RWPE1 (cell line): ENCODE measurements around the gene FAM110A.
"Not testable (repeated sequence)": the region's sequence is repeated elsewhere in the genome, so short reads cannot be mapped to it uniquely, and the experiment has no call there.

ENCODE experiments used
- CTCF ChIA-PET: fragments of 350-600 bp; sonication (Branson Sonifier 250); formaldehyde crosslinking; extraction: SDS; loops from one replicate; lab custom pipeline; 2021; lab: Yijun Ruan, JAX
- POLR2A ChIA-PET: fragments of 400-600 bp; formaldehyde crosslinking; extraction: SDS; loops from one replicate; lab custom pipeline; 2020; ENCODE audit warnings: antibody characterized with exemption; ENCODE audit not compliant: low non-redundant PET; lab: Yijun Ruan, JAX
- DNase-seq: peaks from one replicate; pipeline ENCODE4 v3.0.0; 2012; ENCODE audit warnings: low spot score
- H3K27ac ChIP-seq: fragments of 450-650 bp; 2 replicates; pipeline ENCODE4 v1.5.1; 2017
- CTCF ChIP-seq: fragments of 450-650 bp; conservative IDR thresholded peaks from 2 replicates; pipeline ENCODE4 v1.5.1; 2017; ENCODE audit warnings: low read depth, mild to moderate bottlenecking

Gene FAM110A

DNA sequence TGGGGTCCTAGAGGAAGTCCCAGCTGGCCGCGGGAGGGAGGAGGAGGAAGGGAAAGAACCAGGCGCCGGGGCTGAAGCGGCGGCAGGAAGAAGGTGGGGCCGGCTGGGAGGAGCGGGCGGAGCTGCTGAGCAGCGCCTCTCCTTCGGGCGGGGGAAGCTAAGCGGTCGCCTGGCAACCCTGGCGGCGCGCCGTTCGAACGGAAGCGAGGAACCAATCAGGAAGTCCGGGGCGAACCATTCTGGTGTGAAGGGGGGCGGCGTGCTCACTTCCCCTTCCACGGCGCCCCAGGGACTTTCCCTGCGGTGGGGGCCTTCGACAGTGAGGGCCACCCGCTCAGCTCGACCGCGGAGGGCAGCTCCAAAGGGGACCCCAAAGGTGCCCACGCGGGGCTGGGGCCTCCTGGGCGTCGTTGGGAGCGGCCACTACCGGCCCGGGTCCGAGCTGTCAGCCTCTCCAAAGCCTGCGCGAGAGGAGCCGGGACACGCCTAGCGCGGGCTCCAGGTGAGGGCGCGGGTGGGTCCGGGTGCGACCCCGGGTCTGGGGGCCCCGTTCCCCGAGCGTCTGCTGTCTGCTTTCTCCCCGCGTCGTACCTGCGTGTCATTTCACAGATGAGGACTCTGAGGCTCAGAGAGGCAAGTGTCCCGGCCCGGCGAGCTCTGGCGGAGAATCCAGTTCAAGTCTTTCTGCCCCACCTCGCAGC lies at the start of gene FAM110A:
TSS of gene FAM110A (plus strand) at position 266 of the 701 bp plus-strand sequence. CDS start 11,090 bp downstream, outside the sequence.
- peak; percentile 96 for DNase-seq
- no peak for TF ChIP-seq CTCF
- CTCF ChIA-PET, result interaction anchor here (0.6 to 1.2 kb wide), 4 partner anchors 15 to 140 kb away, joined by 3 to 5 read pairs (median 3); no protein-coding TSS in a partner anchor
- H3K27ac ChIP-seq, result peak within 1 kb of the TSS; percentile 85
- POLR2A ChIA-PET, result interaction anchor here (0.6 to 1.5 kb wide), 4 partner anchors 10 to 505 kb away, joined by 3 to 10 read pairs (median 6); no protein-coding TSS in a partner anchor

DNA sequence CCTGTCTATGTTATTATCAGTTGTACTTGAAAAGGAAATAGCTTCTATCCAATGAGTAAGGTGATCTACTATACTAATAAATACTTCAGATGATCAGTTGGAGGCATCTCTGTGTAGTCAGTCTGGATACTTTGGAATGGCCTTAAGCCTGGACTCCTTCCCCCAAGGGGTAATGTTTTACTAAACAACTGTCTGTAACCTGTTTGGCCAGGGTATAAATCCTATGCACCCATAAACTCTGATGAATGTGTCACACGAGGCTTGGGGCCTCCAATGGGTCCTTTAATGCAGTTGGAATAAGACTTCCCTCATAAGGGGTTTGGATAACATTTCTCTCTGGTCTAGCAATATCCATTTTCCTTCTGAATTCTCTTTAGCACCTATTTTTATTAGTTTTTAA lies 45.7 kb upstream of the FAM110A start:
- DNase-seq, result no peak
- ChIA-PET POLR2A (no interaction called here), CTCF (no interaction called here)
- H3K27ac ChIP-seq, result no peak overlapping the region
- TF ChIP-seq CTCF, result no peak

- ChIA-PET CTCF (interaction anchor here (0.6 kb wide), 1 partner anchor 330 kb away, joined by 3 read pairs; no protein-coding TSS in a partner anchor), POLR2A (no interaction called here)
- DNase-seq, result no peak
- H3K27ac ChIP-seq, result no peak overlapping the region
- no peak for TF ChIP-seq CTCF
These were observed 42.5 kb upstream of the FAM110A start for GRCh38 chr20:791056-791455.

DNA sequence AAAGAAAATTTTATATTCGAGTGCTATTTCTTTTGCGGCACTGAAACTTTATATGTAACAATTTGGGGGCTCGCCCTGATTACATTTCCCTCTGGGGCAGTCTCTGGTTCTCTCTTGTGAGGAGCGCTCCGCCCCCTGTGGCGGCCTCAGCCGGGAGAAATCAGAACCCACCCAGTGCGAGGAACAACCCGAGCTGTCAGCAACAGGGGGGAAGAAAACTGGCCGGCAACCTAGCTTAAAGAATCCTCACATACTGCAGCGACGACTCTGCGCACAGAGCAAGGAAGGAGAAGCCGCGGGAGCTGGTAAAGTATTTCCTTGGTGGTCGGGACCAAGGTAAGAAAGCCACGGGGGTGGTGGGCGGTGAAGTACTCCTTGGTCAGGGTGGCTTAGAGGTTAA lies 41.3 kb upstream of the FAM110A start:
- no peak for DNase-seq
- POLR2A ChIA-PET, result no interaction called here
- CTCF ChIA-PET, result no interaction called here
- no peak for TF ChIP-seq CTCF
- H3K27ac ChIP-seq, result no peak overlapping the region

DNA sequence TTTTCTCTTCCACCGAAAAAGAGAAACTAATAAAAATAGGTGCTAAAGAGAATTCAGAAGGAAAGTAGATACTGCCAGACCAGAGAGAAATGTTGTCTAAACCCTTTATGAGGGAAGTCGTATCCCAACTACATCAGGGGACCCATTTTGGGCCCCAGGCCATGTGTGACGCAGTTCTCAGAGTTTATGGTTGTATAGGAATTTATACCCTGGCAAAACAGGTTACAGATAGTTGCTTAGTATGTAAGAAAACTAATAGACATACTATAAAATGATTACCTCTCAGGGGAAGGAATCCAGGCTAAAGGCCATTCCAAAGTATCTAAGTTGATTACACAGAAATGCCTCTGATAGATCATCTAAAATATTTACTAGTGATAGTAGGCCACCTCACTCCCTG lies 36.6 kb upstream of the FAM110A start:
- TF ChIP-seq CTCF, result no peak
- no peak overlapping the region for H3K27ac ChIP-seq
- no peak for DNase-seq
- CTCF ChIA-PET, result no interaction called here
- POLR2A ChIA-PET, result no interaction called here

- POLR2A ChIA-PET, DNase-seq, H3K27ac ChIP-seq: not testable (repeated sequence)
- CTCF ChIA-PET, result interaction anchor here (0.6 kb wide), 2 partner anchors 17 to 1212 kb away, joined by 3 to 6 read pairs; no protein-coding TSS in a partner anchor
These were observed 34.8 kb upstream of the FAM110A start for GRCh38 chr20:798746-799145.

DNA sequence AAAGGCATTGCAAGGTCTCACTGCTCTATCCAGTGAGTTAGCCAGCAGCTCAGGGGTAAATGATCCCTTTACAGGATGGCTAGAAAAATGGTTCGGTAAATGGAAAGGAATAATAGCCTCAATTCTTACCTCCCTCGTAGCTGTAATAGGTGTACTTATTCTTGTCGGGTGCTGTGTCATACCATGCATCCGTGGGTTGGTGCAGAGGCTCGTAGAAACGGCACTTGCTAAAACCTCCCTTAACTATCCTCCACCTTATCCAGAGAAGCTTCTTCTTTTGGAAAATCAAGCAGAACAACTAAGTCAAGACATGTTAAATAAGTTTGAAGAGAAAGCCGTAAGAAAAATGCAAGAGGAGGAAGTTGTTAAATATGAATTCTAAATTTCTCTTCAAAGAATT lies 33.5 kb upstream of the FAM110A start:
- POLR2A ChIA-PET, DNase-seq, H3K27ac ChIP-seq: not testable (repeated sequence)
- CTCF ChIA-PET, result interaction anchor here (0.7 kb wide), 1 partner anchor 39 kb away, joined by 4 read pairs; no protein-coding TSS in a partner anchor
